LNCaP clone FGC (cell line): ENCODE results near the gene PAOX.

Experiments used
- DNase-seq: peaks from one replicate; pipeline ENCODE4 v3.0.0-alpha.2; 2011; ENCODE audit warnings: low read depth
- H3K4me3 ChIP-seq: 2 replicates; pipeline ENCODE4 v1.5.1; 2011; ENCODE audit warnings: mild to moderate bottlenecking, low read depth, low read length, control low read depth
- CTCF ChIP-seq: IDR thresholded peaks from 2 replicates; pipeline ENCODE4 v1.5.1; 2012; ENCODE audit warnings: mild to moderate bottlenecking; ENCODE audit not compliant: control insufficient read depth, insufficient read depth; ENCODE audit errors: extremely low read depth

Gene PAOX

GRCh38 chr10:133336118-133336576, 42.9 kb upstream of the PAOX start:
- DNase-seq = no peak
- H3K4me3 ChIP-seq = no peak overlapping the region
- TF ChIP-seq CTCF = no peak

DNA sequence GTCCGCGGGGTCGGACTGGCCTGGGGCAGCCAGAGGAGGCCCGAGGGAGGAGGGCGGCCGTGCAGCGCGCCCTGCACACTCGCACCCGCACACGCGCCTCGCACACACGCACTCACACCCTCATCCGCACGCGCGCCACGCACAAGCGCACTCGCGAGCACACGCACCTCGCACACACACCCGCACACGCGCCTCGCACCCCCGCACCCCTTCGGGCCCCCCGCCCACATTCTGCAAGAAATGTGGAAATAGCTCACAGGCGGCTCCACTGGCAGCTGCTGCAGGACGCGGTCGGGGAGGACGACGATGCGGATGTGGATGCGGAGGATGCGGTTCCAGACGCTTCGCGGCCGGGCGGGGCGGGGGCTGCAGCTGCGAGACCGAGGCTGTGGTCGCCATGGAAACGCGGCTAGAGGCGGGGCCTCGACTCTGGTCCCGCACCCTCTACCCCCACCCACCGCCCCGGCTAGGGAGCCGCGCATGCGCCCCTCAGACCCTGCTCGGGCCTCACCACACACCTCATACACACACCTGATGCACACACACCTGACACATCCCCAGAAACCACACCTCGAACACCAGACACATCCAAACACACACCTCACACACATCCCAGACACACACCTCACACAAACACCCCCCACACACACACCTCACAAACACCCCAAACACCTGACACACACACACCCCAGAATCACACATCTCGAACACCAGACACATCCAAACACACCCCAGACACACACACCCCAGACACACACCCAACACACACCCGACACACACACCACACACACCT, 42.3 kb upstream of the PAOX start, which contains the start of gene CALY:
Gene CALY, minus strand, starts transcription at position 320 of the 793 bp plus-strand sequence. CDS start 7,907 bp downstream, outside the sequence.
- no peak for DNase-seq
- H3K4me3 ChIP-seq = no peak within 1 kb of the TSS

GRCh38 chr10:133337370-133337725, 41.7 kb upstream of the PAOX start:
- DNase-seq = no peak
- TF ChIP-seq CTCF = no peak
- H3K4me3 ChIP-seq = no peak overlapping the region

More for the DNA sequence above, 42.3 kb upstream of the PAOX start, which contains the start of gene CALY:
- no peak for TF ChIP-seq CTCF

- no peak for TF ChIP-seq CTCF
- DNase-seq = no peak
- H3K4me3 ChIP-seq = no peak overlapping the region
Observed at GRCh38 chr10:133338080-133339071, 40.7 kb upstream of the PAOX start.

GRCh38 chr10:133339708-133340380, 39.2 kb upstream of the PAOX start:
- no peak for TF ChIP-seq CTCF
- DNase-seq = no peak
- H3K4me3 ChIP-seq = no peak overlapping the region

GRCh38 chr10:133341983-133342382, 37.1 kb upstream of the PAOX start:
- no peak for DNase-seq
- TF ChIP-seq CTCF = no peak
- H3K4me3 ChIP-seq = no peak overlapping the region
